ENCODE measurements around the gene ZNF628. TPM values are rescaled to one million over a fixed set of nuclear protein-coding genes. Genes with fewer than 3 reads are reported as not detected.

The ZNF628 gene
- total RNA-seq, 1 donor from 2014 or later, result 4.2 TPM

DNA sequence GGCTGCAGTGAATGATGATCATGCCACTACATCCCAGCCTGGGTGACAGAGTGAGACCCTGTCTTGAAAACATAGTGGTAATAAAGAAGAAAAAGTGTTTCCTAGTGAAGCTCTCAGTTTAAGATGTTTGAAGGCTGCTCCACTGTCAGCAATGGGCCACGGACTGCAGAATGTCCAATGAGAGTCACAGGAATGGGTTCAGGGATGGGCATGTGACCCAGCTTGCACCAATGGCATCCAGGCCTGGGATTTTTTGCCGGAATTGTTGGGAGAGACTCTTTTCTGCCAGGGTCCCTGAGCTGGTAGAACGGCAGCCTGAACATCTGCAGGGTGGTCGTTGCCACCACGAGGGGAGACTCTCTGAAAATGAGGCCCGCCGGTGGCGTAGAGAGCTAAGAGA is 39.6 kb upstream of the ZNF628 start:
- H3K4me3 ChIP-seq (ENCODE audit: low read depth, low read length), result no peak overlapping the region
- TF ChIP-seq, protein P1, sequence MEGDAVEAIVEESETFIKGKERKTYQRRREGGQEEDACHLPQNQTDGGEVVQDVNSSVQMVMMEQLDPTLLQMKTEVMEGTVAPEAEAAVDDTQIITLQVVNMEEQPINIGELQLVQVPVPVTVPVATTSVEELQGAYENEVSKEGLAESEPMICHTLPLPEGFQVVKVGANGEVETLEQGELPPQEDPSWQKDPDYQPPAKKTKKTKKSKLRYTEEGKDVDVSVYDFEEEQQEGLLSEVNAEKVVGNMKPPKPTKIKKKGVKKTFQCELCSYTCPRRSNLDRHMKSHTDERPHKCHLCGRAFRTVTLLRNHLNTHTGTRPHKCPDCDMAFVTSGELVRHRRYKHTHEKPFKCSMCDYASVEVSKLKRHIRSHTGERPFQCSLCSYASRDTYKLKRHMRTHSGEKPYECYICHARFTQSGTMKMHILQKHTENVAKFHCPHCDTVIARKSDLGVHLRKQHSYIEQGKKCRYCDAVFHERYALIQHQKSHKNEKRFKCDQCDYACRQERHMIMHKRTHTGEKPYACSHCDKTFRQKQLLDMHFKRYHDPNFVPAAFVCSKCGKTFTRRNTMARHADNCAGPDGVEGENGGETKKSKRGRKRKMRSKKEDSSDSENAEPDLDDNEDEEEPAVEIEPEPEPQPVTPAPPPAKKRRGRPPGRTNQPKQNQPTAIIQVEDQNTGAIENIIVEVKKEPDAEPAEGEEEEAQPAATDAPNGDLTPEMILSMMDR (conservative IDR thresholded peaks at IDR 0.05; ENCODE audit: low read depth, low read length), result no peak
- no peak for DNase-seq (ENCODE audit: low read depth)

DNA sequence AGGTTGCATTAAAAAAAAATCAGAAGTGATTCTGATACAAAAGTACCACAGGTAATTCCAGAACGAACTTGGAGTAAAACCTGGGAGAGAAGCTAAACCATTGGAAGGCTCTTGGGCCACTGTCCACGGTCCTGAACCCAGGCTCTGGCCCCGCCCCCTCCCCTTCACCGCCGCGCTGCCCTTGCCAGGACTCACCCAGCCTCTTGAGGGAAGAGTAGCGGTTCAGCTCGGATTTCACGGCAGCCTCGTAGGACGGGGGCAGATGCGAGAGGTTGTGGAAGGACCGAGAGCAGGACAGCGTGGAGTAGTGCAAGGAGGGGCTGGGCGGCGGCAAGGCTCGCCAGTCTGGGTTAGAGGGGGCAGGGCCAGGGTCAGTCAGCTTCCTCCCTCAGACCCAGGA is 39.0 kb upstream of the ZNF628 start:
- TF ChIP-seq, protein P1 (conservative IDR thresholded peaks at IDR 0.05; ENCODE audit: low read depth, low read length), result no peak
- no peak overlapping the region for H3K4me3 ChIP-seq (ENCODE audit: low read depth, low read length)
- no peak for DNase-seq (ENCODE audit: low read depth)

DNA sequence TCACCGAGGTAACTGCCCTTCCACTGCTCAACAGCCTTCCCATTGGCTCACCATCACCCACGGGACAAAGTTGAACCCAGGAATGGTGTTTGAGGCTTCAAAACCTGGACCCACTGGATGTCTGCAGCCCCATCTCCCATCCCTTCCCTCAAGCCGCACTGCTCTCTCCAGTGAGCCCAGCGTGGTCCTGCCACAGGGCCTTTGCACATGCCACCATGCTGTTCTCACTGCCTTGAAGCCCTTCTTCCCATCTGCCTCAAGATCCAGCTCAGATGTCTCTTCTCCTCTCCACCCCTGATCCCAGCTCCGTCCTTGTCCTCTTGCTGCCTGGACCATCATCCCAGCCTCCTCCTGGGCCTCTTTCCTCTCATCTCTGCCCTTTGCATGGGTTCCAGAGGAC is 37.4 kb upstream of the ZNF628 start:
- TF ChIP-seq, protein P1 (conservative IDR thresholded peaks at IDR 0.05; ENCODE audit: low read depth, low read length), result no peak
- no peak for DNase-seq (ENCODE audit: low read depth)
- H3K4me3 ChIP-seq (ENCODE audit: low read depth, low read length), result no peak overlapping the region

DNA sequence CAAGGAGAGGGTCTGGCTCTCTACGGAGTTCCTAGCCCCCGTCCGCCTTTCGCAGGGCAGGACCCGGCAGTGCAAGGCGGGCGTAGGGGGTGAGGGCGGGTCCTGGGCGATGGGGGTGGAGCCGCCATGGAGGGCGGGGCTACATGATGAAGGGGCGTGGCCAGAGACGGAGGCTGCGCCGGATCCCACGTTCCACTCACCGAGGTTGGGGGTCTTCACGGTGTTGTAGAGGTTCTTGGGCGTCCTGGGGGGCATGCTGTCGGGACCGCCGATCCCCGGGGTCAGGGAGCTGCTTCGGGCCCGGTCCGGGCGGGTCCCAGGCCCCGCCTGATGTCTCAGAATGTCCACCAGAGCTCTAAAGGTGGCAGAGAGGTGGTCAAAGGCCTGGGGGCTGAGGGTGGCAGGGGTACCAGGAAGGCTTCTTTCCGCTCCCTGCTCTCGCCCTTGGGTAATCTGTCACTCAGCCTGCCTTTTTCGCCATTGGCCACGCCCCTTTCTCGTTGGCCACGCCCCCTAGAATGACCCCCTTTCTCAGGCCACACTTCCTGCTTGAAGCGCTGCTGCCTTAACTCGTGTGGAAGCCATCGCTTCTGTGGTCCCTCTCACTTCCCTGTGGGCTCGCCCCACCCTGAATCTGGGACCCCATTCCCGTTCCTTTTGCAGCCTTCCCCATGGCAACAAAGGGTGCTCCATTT is 35.9 kb upstream of the ZNF628 start:
- DNase-seq (ENCODE audit: low read depth), result no peak
- H3K4me3 ChIP-seq (ENCODE audit: low read depth, low read length), result no peak overlapping the region
- TF ChIP-seq, protein P1 (conservative IDR thresholded peaks at IDR 0.05; ENCODE audit: low read depth, low read length), result no peak

DNA sequence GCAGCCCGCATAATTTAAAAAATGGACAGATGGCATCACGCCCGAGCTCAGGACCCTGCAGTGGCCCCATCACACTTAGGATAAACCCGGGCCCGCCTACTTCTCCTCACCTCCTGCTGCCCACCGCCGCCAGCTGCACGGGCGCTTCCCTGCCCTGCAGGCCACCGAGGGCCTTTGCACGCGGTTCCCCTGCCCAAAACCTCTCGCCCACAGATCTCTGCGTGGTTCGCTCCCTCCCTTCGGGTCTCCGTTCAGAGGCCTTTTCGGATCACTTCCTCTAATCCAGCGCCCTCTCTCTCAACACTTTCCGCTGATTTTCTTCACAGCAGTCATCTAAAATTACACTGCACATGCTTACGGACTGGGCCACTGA is 35.1 kb upstream of the ZNF628 start:
- H3K4me3 ChIP-seq (ENCODE audit: low read depth, low read length), result no peak overlapping the region
- no peak for DNase-seq (ENCODE audit: low read depth)
- TF ChIP-seq, protein P1 (conservative IDR thresholded peaks at IDR 0.05; ENCODE audit: low read depth, low read length), result no peak

DNA sequence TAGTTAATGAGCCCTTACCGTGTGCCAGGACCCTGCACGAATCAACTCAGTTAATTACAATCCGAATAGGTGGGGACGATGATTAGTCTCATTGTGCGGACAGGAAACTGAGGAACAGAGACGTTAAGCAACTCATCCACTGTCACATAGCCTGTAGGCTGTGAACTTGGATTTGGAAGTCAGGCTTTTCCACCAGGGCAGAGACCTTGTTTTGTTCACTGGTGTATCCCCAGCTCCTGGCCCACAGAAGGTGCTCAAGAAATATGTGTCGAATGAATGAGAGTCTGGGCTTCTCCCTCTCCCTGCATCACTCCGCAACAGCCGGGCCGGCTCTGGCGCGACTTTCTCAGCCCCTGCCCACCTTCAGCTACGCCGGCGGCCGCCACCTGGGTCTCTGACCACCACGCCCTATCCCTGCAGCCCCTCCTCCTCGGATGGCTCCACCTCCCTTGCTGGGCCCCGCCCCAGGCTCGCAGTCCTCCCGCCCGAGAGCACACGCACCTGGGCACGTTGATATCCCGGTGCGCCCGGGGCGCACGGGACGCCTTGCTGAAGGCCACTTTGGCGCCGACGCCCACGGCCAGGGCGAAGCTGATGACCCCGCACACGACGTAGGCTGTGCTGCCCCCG is 34.6 kb upstream of the ZNF628 start:
- TF ChIP-seq, protein P1 (conservative IDR thresholded peaks at IDR 0.05; ENCODE audit: low read depth, low read length), result no peak
- DNase-seq (ENCODE audit: low read depth), result no peak
- H3K4me3 ChIP-seq (ENCODE audit: low read depth, low read length), result no peak overlapping the region

Data from epithelial cell of proximal tubule (primary cell).